Gastroesophageal sphincter (tissue), 4 donors: ENCODE results near the gene CYP2D6. TPM values are rescaled to one million over a fixed set of nuclear protein-coding genes. Genes with fewer than 3 reads are reported as not detected.

Source experiments
- ATAC-seq: fragments of 150-250 bp; one replicate; pipeline ENCODE4 v1.9.1; 2016; ENCODE audit warnings: mild to moderate bottlenecking, moderate library complexity
- H3K27ac ChIP-seq, 4 donors: fragments of 200-600 bp; sonication (generic) in 3 of 4; 1 replicate in 3 of 4; 2 replicates in 1 of 4; pipeline ENCODE4 v1.5.1; 2016 to 2019
- H3K27me3 ChIP-seq: fragments of 200-600 bp; sonication (generic); one replicate; pipeline ENCODE4 v1.5.1; 2019
- H3K36me3 ChIP-seq, 2 donors: fragments of 200-600 bp; sonication (generic); one replicate each; pipeline ENCODE4 v1.5.1; 2019; ENCODE audit warnings: control low read depth in 1 of 2
- H3K4me1 ChIP-seq, 3 donors: fragments of 200-600 bp; sonication (generic); 1 replicate in 2 of 3; 2 replicates in 1 of 3; pipeline ENCODE4 v1.5.1; 2016 to 2019; ENCODE audit warnings: control low read depth in 2 of 3
- H3K4me3 ChIP-seq, 2 donors: fragments of 200-600 bp; sonication (generic); one replicate each; pipeline ENCODE4 v1.5.1; 2019; ENCODE audit warnings: mild to moderate bottlenecking in 1 of 2, moderate library complexity in 1 of 2
- H3K9me3 ChIP-seq, 3 donors: fragments of 200-600 bp; sonication (generic); one replicate each; pipeline ENCODE4 v1.5.1; 2017 to 2019; ENCODE audit warnings: control low read depth in 2 of 3
- EP300 ChIP-seq: sonication (generic); formaldehyde crosslinking; IDR thresholded peaks from one replicate; pipeline ENCODE4 v1.6.1; 2017; ENCODE audit warnings: antibody characterized with exemption, mild to moderate bottlenecking
- POLR2A ChIP-seq, 2 donors: fragments of 450-650 bp; IDR thresholded peaks; one replicate each; pipeline ENCODE4 v1.6.1; 2017; ENCODE audit warnings: antibody characterized with exemption in 2 of 2, mild to moderate bottlenecking in 2 of 2, moderate library complexity in 1 of 2
- POLR2AphosphoS5 ChIP-seq: sonication (generic); formaldehyde crosslinking; IDR thresholded peaks from one replicate; pipeline ENCODE4 v1.6.1; 2017; ENCODE audit warnings: antibody characterized with exemption
- WGBS, 2 donors: methylation state at CpG; one replicate each; pipeline ENCODE4 v1.1.5; 2018; ENCODE audit warnings: low coverage in 1 of 2; 5-methylcytosine and 5-hydroxymethylcytosine counted together
- total RNA-seq, 4 donors: library from RNA; depleted of rRNA; stranded (reverse); fragments of >200 nt; gene quantifications; one replicate each; pipeline ENCODE4 v1.1.0, GENCODE V29; 2016
- TF ChIP-seq, protein P1 (sequence below), 4 experiments: fragments of 200-600 bp in 2 of 4; fragments of 450-650 bp in 2 of 4; sonication (generic) in 1 of 4; IDR thresholded peaks; one replicate each; pipeline ENCODE4 v1.5.1; 2017 to 2019; ENCODE audit warnings: antibody characterized with exemption in 4 of 4, mild to moderate bottlenecking in 2 of 4, moderate library complexity in 2 of 4

Gene CYP2D6
- total RNA-seq, 4 donors from 2014 or later: 0.23 to 2.3 (median 0.40) TPM; not detected in 1

DNA sequence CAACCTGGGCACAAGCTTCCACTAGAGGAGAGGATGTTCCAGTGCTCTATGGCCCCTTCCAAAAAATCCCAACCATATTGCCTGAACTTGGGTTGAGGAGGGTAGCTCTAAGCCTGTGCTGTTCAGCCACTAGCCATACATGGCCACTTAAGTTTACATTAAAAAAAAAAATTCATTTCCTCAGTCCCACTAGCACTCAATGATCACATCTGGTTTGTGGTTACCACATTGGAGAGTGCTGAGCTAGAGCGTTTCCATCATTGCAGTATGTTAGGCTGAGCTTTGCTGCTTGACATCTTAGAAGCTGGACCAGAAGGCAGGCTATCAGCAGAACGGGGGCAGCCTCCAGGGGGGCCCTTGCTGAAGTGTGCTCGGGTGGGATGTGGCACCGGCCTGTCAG, 43.5 kb upstream of the CYP2D6 start:
- no peaks in the 10 kb centered on the region for H3K9me3 ChIP-seq
- no peak for TF ChIP-seq POLR2AphosphoS5
- TF ChIP-seq POLR2A (IDR thresholded peaks at IDR 0.05): no peak
- TF ChIP-seq, protein P1, sequence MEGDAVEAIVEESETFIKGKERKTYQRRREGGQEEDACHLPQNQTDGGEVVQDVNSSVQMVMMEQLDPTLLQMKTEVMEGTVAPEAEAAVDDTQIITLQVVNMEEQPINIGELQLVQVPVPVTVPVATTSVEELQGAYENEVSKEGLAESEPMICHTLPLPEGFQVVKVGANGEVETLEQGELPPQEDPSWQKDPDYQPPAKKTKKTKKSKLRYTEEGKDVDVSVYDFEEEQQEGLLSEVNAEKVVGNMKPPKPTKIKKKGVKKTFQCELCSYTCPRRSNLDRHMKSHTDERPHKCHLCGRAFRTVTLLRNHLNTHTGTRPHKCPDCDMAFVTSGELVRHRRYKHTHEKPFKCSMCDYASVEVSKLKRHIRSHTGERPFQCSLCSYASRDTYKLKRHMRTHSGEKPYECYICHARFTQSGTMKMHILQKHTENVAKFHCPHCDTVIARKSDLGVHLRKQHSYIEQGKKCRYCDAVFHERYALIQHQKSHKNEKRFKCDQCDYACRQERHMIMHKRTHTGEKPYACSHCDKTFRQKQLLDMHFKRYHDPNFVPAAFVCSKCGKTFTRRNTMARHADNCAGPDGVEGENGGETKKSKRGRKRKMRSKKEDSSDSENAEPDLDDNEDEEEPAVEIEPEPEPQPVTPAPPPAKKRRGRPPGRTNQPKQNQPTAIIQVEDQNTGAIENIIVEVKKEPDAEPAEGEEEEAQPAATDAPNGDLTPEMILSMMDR (IDR thresholded peaks at IDR 0.05): no peak
- no peak for TF ChIP-seq EP300
- peaks cover 0 to 41% (median 9%) of the 10 kb centered on the region in 3 donors for H3K4me1 ChIP-seq
- no peak overlapping the region for H3K27ac ChIP-seq
- 79% methylated on average over 3 of the region's 4 CpGs; no CpG with 5 or more reads in 1 of the 2 donors for WGBS, 2 donors
- no peaks in the 10 kb centered on the region for H3K27me3 ChIP-seq
- ATAC-seq: no peak
- H3K36me3 ChIP-seq: peaks cover 0 to 29% of the 10 kb centered on the region in 2 donors
- no peak overlapping the region for H3K4me3 ChIP-seq

DNA sequence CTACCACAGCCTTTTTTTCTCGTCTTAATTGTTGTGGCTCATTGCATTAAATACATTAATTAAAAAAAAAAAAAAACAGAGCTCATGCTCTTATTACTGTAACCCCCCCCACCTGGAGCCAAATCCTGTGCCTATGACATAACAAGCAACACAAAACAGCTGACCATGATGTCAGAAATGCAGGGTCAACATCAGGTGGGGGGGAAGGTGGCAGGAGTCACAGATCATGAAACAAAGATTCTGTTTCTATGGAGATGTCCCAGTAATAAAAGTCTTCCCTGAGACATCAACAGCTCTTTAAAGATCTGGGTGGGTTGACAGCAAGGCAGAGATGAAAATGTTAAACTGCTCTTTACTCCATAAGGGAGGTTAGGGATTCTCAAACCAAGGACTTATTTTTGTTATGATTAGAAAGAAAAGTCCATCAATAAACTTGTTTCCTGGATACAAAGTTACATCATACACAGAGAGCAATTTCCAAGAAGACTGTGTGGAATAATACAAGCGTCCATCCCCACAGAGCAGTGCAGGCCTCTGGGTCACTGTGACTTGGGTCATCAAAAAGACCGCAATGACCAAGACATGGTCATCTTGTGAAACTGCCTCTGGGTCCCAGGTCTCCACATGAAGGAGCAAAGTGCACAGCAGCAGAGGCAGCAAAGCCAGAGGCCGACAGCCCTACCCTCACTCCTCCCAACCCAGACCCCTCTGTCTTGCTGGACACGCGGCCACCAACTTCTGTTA, 42.7 kb upstream of the CYP2D6 start:
- Histone ChIP-seq H3K36me3 (peaks cover 0 to 34% of the 10 kb centered on the region in 2 donors), H3K4me3 (no peak overlapping the region), H3K4me1 (peaks cover 0 to 41% (median 9%) of the 10 kb centered on the region in 3 donors), H3K27ac (no peak overlapping the region), H3K9me3 (no peaks in the 10 kb centered on the region), H3K27me3 (no peaks in the 10 kb centered on the region)
- WGBS, 2 donors: 66 to 78% methylated on average over 2 to 6 of the region's 6 CpGs
- peak; percentile 28 for ATAC-seq
- TF ChIP-seq POLR2A (IDR thresholded peaks at IDR 0.05) (no peak), POLR2AphosphoS5 (no peak), EP300 (no peak)
- TF ChIP-seq, protein P1 (IDR thresholded peaks at IDR 0.05): no peak

DNA sequence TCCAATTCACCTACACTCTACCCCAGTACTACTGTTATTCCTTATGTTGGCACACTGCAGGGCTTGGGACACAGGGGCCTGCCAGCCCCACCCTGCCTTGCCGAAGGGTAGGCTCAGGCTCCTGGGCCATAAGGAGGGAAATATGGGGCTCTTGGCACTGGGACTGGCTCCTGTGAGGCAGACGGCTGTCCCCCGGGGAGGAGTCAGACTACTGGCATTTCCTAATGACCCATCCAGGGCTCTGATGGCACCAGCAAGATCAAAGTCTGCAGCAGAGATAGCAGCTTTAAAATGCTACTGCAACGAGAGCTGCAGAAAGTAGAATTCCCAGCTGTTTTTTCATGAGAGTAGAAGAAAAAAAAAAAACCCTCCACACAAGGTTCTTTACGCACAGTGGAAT, 42.2 kb upstream of the CYP2D6 start:
- no peak for ATAC-seq
- WGBS, 2 donors: 32 to 88% methylated on average over 2 to 4 of the region's 5 CpGs
- no peak overlapping the region for H3K4me3 ChIP-seq
- peaks cover 0 to 34% of the 10 kb centered on the region in 2 donors for H3K36me3 ChIP-seq
- TF ChIP-seq POLR2A (IDR thresholded peaks at IDR 0.05) (no peak), EP300 (no peak), POLR2AphosphoS5 (no peak)
- TF ChIP-seq, protein P1 (IDR thresholded peaks at IDR 0.05): no peak
- no peaks in the 10 kb centered on the region for H3K9me3 ChIP-seq
- no peaks in the 10 kb centered on the region for H3K27me3 ChIP-seq
- no peak overlapping the region for H3K27ac ChIP-seq
- peaks cover 0 to 41% (median 9%) of the 10 kb centered on the region in 3 donors for H3K4me1 ChIP-seq

DNA sequence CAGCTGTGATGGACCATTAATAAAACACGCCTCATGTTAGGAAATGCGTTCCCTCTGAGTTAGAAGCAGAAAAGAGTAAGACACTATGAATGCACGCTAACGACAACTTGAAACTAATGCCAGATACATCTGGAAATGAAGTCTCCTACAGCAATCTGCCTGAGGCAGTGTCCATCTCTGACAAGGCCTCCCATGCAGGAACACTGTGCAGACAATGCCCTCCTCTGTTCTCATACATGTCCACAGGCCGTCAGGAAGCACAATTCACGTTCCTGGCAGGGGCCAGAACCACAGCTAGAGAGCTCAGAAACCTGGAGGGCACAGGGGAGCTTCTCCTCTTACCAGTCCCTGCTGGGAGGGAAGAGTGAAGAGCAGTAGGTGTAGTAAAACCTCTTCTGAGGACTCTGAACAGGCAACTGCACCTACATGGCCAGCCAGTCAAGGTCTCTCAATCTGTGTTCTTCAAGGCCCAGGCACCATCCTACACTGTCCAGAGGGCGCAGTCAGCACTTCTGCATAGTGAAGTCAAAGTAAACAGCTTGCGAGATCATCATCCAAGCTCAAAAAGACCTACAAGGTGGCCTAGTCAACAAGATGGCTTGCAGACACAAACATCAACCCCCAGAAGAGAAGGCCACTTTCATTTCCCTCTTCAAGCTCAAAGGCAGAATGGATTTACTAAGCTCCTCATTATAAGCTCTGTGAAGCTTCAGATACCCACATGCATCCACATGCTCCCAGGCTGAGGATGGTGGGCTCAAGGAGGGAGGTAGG, 41.5 kb upstream of the CYP2D6 start:
- TF ChIP-seq, protein P1 (IDR thresholded peaks at IDR 0.05): no peak
- no peak for TF ChIP-seq POLR2AphosphoS5
- no peak for TF ChIP-seq EP300
- TF ChIP-seq POLR2A (IDR thresholded peaks at IDR 0.05): no peak
- H3K27ac ChIP-seq: no peak overlapping the region
- WGBS, 2 donors: 69 to 94% methylated on average over 6 to 7 of the region's 8 CpGs
- peaks cover 0 to 41% (median 9%) of the 10 kb centered on the region in 3 donors for H3K4me1 ChIP-seq
- H3K9me3 ChIP-seq: no peaks in the 10 kb centered on the region
- H3K36me3 ChIP-seq: peaks cover 0 to 34% of the 10 kb centered on the region in 2 donors
- no peak for ATAC-seq
- no peak overlapping the region for H3K4me3 ChIP-seq
- no peaks in the 10 kb centered on the region for H3K27me3 ChIP-seq
